OCI-LY1 (cell line): Measurements from ENCODE around the gene AIF1.

Source experiments
- EZH2 ChIP-seq: fragments of 200-600 bp; sonication (generic), shearing (Covaris generic); IDR thresholded peaks from 2 replicates; pipeline ENCODE4 v1.8.0; 2017; ENCODE audit warnings: borderline replicate concordance, mixed run types, mild to moderate bottlenecking, antibody characterized with exemption, low read length, moderate library complexity, mixed read lengths
- TF ChIP-seq, protein P1 (sequence below): fragments of 200-600 bp; sonication (generic), shearing (Covaris generic); IDR thresholded peaks from 2 replicates; pipeline ENCODE4 v1.5.1; 2017; ENCODE audit warnings: mild to moderate bottlenecking, antibody characterized with exemption, low read length, moderate library complexity, mixed read lengths

DNA sequence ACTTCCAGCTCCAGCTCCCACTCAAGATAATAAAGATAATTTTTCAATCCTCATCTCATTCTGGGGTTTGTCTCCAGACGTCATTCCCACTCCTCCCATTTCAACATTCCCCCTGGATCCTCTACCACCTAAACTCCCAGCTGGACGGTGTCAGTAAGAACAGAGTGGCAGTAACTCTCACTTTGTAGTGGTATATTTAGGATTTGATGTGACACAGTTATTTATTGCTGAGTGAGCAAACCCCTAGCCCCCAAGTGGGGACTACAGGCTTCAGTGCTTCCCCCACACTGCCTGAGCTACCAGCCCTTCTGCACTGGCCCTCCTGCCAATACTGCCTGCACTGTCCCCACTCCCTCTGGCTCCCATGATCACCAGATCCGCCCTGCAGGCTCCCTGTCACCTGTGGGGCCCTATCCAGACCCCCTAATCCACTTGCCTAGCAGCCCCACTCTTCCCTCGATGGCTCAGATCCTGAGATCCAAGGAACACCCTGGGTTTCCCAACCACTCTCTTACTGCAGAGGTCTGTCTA lies 43.2 kb downstream of the AIF1 start:
- TF ChIP-seq, protein P1, sequence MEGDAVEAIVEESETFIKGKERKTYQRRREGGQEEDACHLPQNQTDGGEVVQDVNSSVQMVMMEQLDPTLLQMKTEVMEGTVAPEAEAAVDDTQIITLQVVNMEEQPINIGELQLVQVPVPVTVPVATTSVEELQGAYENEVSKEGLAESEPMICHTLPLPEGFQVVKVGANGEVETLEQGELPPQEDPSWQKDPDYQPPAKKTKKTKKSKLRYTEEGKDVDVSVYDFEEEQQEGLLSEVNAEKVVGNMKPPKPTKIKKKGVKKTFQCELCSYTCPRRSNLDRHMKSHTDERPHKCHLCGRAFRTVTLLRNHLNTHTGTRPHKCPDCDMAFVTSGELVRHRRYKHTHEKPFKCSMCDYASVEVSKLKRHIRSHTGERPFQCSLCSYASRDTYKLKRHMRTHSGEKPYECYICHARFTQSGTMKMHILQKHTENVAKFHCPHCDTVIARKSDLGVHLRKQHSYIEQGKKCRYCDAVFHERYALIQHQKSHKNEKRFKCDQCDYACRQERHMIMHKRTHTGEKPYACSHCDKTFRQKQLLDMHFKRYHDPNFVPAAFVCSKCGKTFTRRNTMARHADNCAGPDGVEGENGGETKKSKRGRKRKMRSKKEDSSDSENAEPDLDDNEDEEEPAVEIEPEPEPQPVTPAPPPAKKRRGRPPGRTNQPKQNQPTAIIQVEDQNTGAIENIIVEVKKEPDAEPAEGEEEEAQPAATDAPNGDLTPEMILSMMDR: no peak
- no peak for TF ChIP-seq EZH2
